ENCODE results near the gene UVRAG.
"Not testable (repeated sequence)": the region's sequence is repeated elsewhere in the genome, so short reads cannot be mapped to it uniquely, and the experiment has no call there.

UVRAG gene

GRCh38 chr11:75850787-75851186 lies 35.8 kb downstream of the UVRAG start:
- DNase-seq (ENCODE audit: extremely low read depth, insufficient read length): no peak
- Histone ChIP-seq H3K4me3 (replicated peaks; ENCODE audit: low read depth, low read length) (no peak overlapping the region), H3K27me3 (replicated peaks; ENCODE audit: control insufficient read depth, insufficient read depth, low read length) (no peaks in the 10 kb centered on the region), H3K36me3 (ENCODE audit: control insufficient read depth, insufficient read depth, low read length) (peaks cover 4% of the 10 kb centered on the region)
- TF ChIP-seq CTCF (IDR thresholded peaks at IDR 0.05; ENCODE audit: insufficient read depth, low read length, poor library complexity, severe bottlenecking): no peak

GRCh38 chr11:75851203-75851602 lies 36.2 kb downstream of the UVRAG start:
- no peak for TF ChIP-seq CTCF (IDR thresholded peaks at IDR 0.05; ENCODE audit: insufficient read depth, low read length, poor library complexity, severe bottlenecking)
- H3K27me3 ChIP-seq (replicated peaks; ENCODE audit: control insufficient read depth, insufficient read depth, low read length): no peaks in the 10 kb centered on the region
- peaks cover 4% of the 10 kb centered on the region for H3K36me3 ChIP-seq (ENCODE audit: control insufficient read depth, insufficient read depth, low read length)
- H3K4me3 ChIP-seq (replicated peaks; ENCODE audit: low read depth, low read length): no peak overlapping the region
- DNase-seq (ENCODE audit: extremely low read depth, insufficient read length): no peak

GRCh38 chr11:75852406-75853017 lies 37.5 kb downstream of the UVRAG start:
- no peak overlapping the region for H3K4me3 ChIP-seq (replicated peaks; ENCODE audit: low read depth, low read length)
- H3K27me3 ChIP-seq (replicated peaks; ENCODE audit: control insufficient read depth, insufficient read depth, low read length): no peaks in the 10 kb centered on the region
- DNase-seq (ENCODE audit: extremely low read depth, insufficient read length): no peak
- no peak for TF ChIP-seq CTCF (IDR thresholded peaks at IDR 0.05; ENCODE audit: insufficient read depth, low read length, poor library complexity, severe bottlenecking)
- peaks cover 4% of the 10 kb centered on the region for H3K36me3 ChIP-seq (ENCODE audit: control insufficient read depth, insufficient read depth, low read length)

- not testable (repeated sequence) for H3K36me3 ChIP-seq (ENCODE audit: control insufficient read depth, insufficient read depth, low read length); H3K4me3 ChIP-seq (replicated peaks; ENCODE audit: low read depth, low read length); DNase-seq (ENCODE audit: extremely low read depth, insufficient read length); H3K27me3 ChIP-seq (replicated peaks; ENCODE audit: control insufficient read depth, insufficient read depth, low read length)
Measured at GRCh38 chr11:75853563-75853962, 38.6 kb downstream of the UVRAG start.

- no peak for TF ChIP-seq CTCF (IDR thresholded peaks at IDR 0.05; ENCODE audit: insufficient read depth, low read length, poor library complexity, severe bottlenecking)
- no peak for DNase-seq (ENCODE audit: extremely low read depth, insufficient read length)
- H3K36me3 ChIP-seq (ENCODE audit: control insufficient read depth, insufficient read depth, low read length): peaks cover 4% of the 10 kb centered on the region
- H3K27me3 ChIP-seq (replicated peaks; ENCODE audit: control insufficient read depth, insufficient read depth, low read length): no peaks in the 10 kb centered on the region
- no peak overlapping the region for H3K4me3 ChIP-seq (replicated peaks; ENCODE audit: low read depth, low read length)
Measured at GRCh38 chr11:75853971-75854370, 39.0 kb downstream of the UVRAG start.

GRCh38 chr11:75855206-75855605 lies 40.2 kb downstream of the UVRAG start:
- Histone ChIP-seq H3K27me3 (replicated peaks; ENCODE audit: control insufficient read depth, insufficient read depth, low read length) (no peaks in the 10 kb centered on the region), H3K36me3 (ENCODE audit: control insufficient read depth, insufficient read depth, low read length) (peaks cover 4% of the 10 kb centered on the region), H3K4me3 (replicated peaks; ENCODE audit: low read depth, low read length) (no peak overlapping the region)
- no peak for DNase-seq (ENCODE audit: extremely low read depth, insufficient read length)
- TF ChIP-seq CTCF (IDR thresholded peaks at IDR 0.05; ENCODE audit: insufficient read depth, low read length, poor library complexity, severe bottlenecking): no peak
